Kidney epithelial cell (primary cell): ENCODE results near the gene RANBP9. TPM values are rescaled to one million over a fixed set of nuclear protein-coding genes. Genes with fewer than 3 reads are reported as not detected.

Source experiments
- DNase-seq: peaks from one replicate; pipeline ENCODE4 v3.0.0-alpha.2; 2010; ENCODE audit warnings: low read depth
- H3K27me3 ChIP-seq: 2 replicates; pipeline ENCODE4 v1.6.0; 2011; ENCODE audit warnings: low read length; ENCODE audit not compliant: control insufficient read depth, insufficient read depth
- H3K36me3 ChIP-seq: 2 replicates; pipeline ENCODE4 v1.5.1; 2011; ENCODE audit warnings: low read length; ENCODE audit not compliant: control insufficient read depth, insufficient read depth
- H3K4me3 ChIP-seq: 2 replicates; pipeline ENCODE4 v1.5.1; 2011; ENCODE audit warnings: low read depth, mild to moderate bottlenecking, control low read depth, low read length
- total RNA-seq: library from RNA; depleted of rRNA; stranded (reverse); fragments of >200 nt; gene quantifications from 2 replicates; pipeline ENCODE4 v1.2.3, GENCODE V29; 2015
- TF ChIP-seq, protein P1 (sequence below): IDR thresholded peaks from 2 replicates; pipeline ENCODE4 v1.5.1; 2011; ENCODE audit warnings: mild to moderate bottlenecking, moderate library complexity, low read length, control low read depth, inconsistent platforms; ENCODE audit not compliant: insufficient read depth, poor library complexity, severe bottlenecking

The RANBP9 gene
- total RNA-seq, 1 donor from 2014 or later, result 25.7 TPM

- Histone ChIP-seq H3K27me3 (no peaks in the 10 kb centered on the region), H3K36me3 (no peaks in the 10 kb centered on the region), H3K4me3 (no peak overlapping the region)
- TF ChIP-seq, protein P1, sequence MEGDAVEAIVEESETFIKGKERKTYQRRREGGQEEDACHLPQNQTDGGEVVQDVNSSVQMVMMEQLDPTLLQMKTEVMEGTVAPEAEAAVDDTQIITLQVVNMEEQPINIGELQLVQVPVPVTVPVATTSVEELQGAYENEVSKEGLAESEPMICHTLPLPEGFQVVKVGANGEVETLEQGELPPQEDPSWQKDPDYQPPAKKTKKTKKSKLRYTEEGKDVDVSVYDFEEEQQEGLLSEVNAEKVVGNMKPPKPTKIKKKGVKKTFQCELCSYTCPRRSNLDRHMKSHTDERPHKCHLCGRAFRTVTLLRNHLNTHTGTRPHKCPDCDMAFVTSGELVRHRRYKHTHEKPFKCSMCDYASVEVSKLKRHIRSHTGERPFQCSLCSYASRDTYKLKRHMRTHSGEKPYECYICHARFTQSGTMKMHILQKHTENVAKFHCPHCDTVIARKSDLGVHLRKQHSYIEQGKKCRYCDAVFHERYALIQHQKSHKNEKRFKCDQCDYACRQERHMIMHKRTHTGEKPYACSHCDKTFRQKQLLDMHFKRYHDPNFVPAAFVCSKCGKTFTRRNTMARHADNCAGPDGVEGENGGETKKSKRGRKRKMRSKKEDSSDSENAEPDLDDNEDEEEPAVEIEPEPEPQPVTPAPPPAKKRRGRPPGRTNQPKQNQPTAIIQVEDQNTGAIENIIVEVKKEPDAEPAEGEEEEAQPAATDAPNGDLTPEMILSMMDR, result no peak
- DNase-seq, result no peak
Observed at GRCh38 chr6:13680448-13680968, 31.1 kb downstream of the RANBP9 start.

DNA sequence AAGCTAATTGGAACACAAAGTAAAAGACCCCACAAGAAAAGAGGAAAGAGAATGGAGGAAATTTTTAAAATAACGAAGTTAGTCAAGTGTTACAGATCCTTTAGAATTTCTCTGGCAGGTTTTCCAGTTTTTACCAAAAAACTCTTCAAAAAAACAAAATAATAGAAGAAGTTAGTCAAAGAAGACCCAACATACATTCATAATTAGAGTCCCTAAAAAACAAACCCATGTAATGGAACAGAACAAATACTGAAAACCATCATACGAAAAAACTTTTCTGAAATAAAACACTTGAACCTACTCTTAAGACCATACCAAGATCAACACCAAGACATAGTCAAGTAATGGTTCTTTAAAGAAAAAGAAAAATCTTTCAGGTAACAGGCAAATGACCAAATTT is 31.6 kb downstream of the RANBP9 start:
- no peaks in the 10 kb centered on the region for H3K36me3 ChIP-seq
- TF ChIP-seq, protein P1, result no peak
- no peak for DNase-seq
- no peak overlapping the region for H3K4me3 ChIP-seq
- H3K27me3 ChIP-seq, result no peaks in the 10 kb centered on the region

- Histone ChIP-seq H3K27me3 (no peaks in the 10 kb centered on the region), H3K4me3 (no peak overlapping the region), H3K36me3 (no peaks in the 10 kb centered on the region)
- TF ChIP-seq, protein P1, result no peak
- DNase-seq, result no peak
Observed at GRCh38 chr6:13678255-13678983, 33.2 kb downstream of the RANBP9 start.

DNA sequence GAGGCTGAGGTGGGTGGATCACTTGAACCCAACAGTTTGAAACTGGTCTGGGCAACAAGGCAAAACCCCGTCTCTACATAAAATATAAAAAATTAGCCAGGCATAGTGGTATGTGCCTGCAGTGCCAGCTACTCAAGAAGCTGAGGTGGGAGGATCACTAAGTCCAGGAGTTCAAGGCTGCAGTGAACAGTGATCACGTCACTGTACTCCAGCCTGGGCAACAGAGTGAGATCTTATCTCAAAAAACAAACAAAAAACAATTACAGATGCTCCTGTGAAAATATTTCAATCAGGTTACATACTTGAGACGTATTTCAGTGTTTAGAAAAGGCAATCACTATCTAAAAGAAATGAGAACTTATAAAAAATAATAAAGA is 33.8 kb downstream of the RANBP9 start:
- Histone ChIP-seq H3K27me3 (no peaks in the 10 kb centered on the region), H3K36me3 (no peaks in the 10 kb centered on the region), H3K4me3 (no peak overlapping the region)
- no peak for DNase-seq
- TF ChIP-seq, protein P1, result no peak

DNA sequence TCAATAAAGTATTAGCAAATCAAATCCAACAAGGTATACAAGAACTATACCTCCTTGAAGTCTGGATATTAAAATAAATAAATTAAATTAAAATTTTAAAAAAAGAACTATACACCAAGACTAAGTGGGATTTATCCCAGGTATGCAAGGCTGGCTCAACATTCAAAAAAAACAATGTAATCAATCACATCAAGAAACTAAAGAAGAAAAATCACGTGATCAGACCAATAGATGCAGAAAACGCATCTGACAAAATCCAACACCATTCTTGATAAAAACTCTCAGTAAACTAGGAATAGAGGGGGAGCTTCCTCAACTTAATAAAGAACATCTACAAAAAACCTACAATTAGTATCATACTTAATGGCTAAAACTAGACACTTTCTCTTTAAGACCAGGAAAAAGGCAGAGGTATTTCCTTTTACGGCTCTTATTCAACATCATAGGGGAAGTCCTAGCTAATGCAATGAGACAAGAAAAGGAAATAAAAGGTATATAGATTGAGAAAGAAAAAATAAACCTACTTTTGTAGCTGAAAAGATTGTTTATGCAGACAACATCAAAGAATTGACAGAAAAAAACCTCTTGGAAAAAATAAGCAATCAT is 35.0 kb downstream of the RANBP9 start:
- Histone ChIP-seq H3K4me3 (no peak overlapping the region), H3K36me3 (no peaks in the 10 kb centered on the region), H3K27me3 (no peaks in the 10 kb centered on the region)
- TF ChIP-seq, protein P1, result no peak
- DNase-seq, result no peak
